T-helper 1 cell treated with Interleukin-12 subunit alpha and Interleukin-12 subunit beta and Interleukin-4 antibody, amounts not matched to agents 30 μg/mL and 1 μg/mL, for 36 hours (primary cell): ENCODE measurements around the gene C16orf74.

ENCODE experiments used
- H3K27ac Mint-ChIP-seq: one replicate; pipeline ENCODE4 v1.8.0; 2021; ENCODE audit warnings: mild to moderate bottlenecking, mixed read lengths
- H3K27me3 Mint-ChIP-seq: one replicate; pipeline ENCODE4 v1.8.0; 2021; ENCODE audit warnings: low read depth, mixed read lengths
- H3K36me3 Mint-ChIP-seq: one replicate; pipeline ENCODE4 v1.8.0; 2021; ENCODE audit warnings: low read depth, mixed read lengths
- H3K4me1 Mint-ChIP-seq: one replicate; pipeline ENCODE4 v1.8.0; 2021; ENCODE audit warnings: low read depth, mixed read lengths
- H3K4me3 Mint-ChIP-seq: one replicate; pipeline ENCODE4 v1.8.0; 2021; ENCODE audit warnings: mild to moderate bottlenecking, moderate library complexity, mixed read lengths
- H3K9me3 Mint-ChIP-seq: one replicate; pipeline ENCODE4 v1.8.0; 2021; ENCODE audit warnings: mixed read lengths

C16orf74 gene

GRCh38 chr16:85724126-85724879, 26.6 kb downstream of the C16orf74 start:
- Mint-ChIP-seq H3K4me3 (no peak overlapping the region), H3K27ac (no peak overlapping the region), H3K36me3 (no peaks in the 10 kb centered on the region), H3K4me1 (no peaks in the 10 kb centered on the region), H3K27me3 (no peaks in the 10 kb centered on the region), H3K9me3 (no peaks in the 10 kb centered on the region)

GRCh38 chr16:85722128-85722893, 28.6 kb downstream of the C16orf74 start:
- Mint-ChIP-seq H3K27me3 (no peaks in the 10 kb centered on the region), H3K27ac (no peak overlapping the region), H3K4me3 (no peak overlapping the region), H3K36me3 (no peaks in the 10 kb centered on the region), H3K4me1 (no peaks in the 10 kb centered on the region), H3K9me3 (no peaks in the 10 kb centered on the region)

GRCh38 chr16:85720302-85720637, 30.6 kb downstream of the C16orf74 start:
- Mint-ChIP-seq H3K27me3 (peaks cover 9% of the 10 kb centered on the region), H3K36me3 (no peaks in the 10 kb centered on the region), H3K4me1 (peaks cover 2% of the 10 kb centered on the region), H3K4me3 (no peak overlapping the region), H3K27ac (no peak overlapping the region), H3K9me3 (no peaks in the 10 kb centered on the region)

GRCh38 chr16:85719605-85720301, 31.1 kb downstream of the C16orf74 start:
- Mint-ChIP-seq H3K4me3 (no peak overlapping the region), H3K4me1 (peaks cover 3% of the 10 kb centered on the region)

GRCh38 chr16:85718682-85719081, 32.2 kb downstream of the C16orf74 start:
- peaks cover 10% of the 10 kb centered on the region for H3K27me3 Mint-ChIP-seq
- no peaks in the 10 kb centered on the region for H3K36me3 Mint-ChIP-seq
- no peaks in the 10 kb centered on the region for H3K9me3 Mint-ChIP-seq
- no peak overlapping the region for H3K27ac Mint-ChIP-seq
- no peak overlapping the region for H3K4me3 Mint-ChIP-seq
- H3K4me1 Mint-ChIP-seq: peaks cover 3% of the 10 kb centered on the region

More at GRCh38 chr16:85719605-85720301, 31.1 kb downstream of the C16orf74 start:
- H3K27me3 Mint-ChIP-seq: peaks cover 10% of the 10 kb centered on the region
- no peaks in the 10 kb centered on the region for H3K9me3 Mint-ChIP-seq
- H3K36me3 Mint-ChIP-seq: no peaks in the 10 kb centered on the region
- H3K27ac Mint-ChIP-seq: no peak overlapping the region

- Mint-ChIP-seq H3K4me3 (no peak overlapping the region), H3K36me3 (no peaks in the 10 kb centered on the region), H3K27me3 (peaks cover 10% of the 10 kb centered on the region), H3K27ac (no peak overlapping the region), H3K9me3 (no peaks in the 10 kb centered on the region), H3K4me1 (peaks cover 3% of the 10 kb centered on the region)
These were observed 32.8 kb downstream of the C16orf74 start for GRCh38 chr16:85718153-85718477.

- Mint-ChIP-seq H3K4me1 (peaks cover 3% of the 10 kb centered on the region), H3K36me3 (no peaks in the 10 kb centered on the region), H3K27ac (no peak overlapping the region), H3K4me3 (no peak overlapping the region), H3K27me3 (peaks cover 10% of the 10 kb centered on the region), H3K9me3 (no peaks in the 10 kb centered on the region)
These were observed 33.3 kb downstream of the C16orf74 start for GRCh38 chr16:85717393-85718152.

GRCh38 chr16:85716680-85717038, 34.2 kb downstream of the C16orf74 start:
- no peak overlapping the region for H3K4me3 Mint-ChIP-seq
- peaks cover 10% of the 10 kb centered on the region for H3K27me3 Mint-ChIP-seq
- H3K36me3 Mint-ChIP-seq: no peaks in the 10 kb centered on the region
- H3K27ac Mint-ChIP-seq: no peak overlapping the region
- H3K9me3 Mint-ChIP-seq: peaks cover 4% of the 10 kb centered on the region
- H3K4me1 Mint-ChIP-seq: peaks cover 3% of the 10 kb centered on the region

GRCh38 chr16:85716022-85716679, 34.7 kb downstream of the C16orf74 start:
- Mint-ChIP-seq H3K9me3 (peaks cover 4% of the 10 kb centered on the region), H3K36me3 (no peaks in the 10 kb centered on the region), H3K27ac (no peak overlapping the region), H3K4me1 (peaks cover 3% of the 10 kb centered on the region), H3K4me3 (no peak overlapping the region), H3K27me3 (peaks cover 10% of the 10 kb centered on the region)

GRCh38 chr16:85715169-85716021, 35.5 kb downstream of the C16orf74 start:
- peaks cover 10% of the 10 kb centered on the region for H3K27me3 Mint-ChIP-seq
- peaks cover 4% of the 10 kb centered on the region for H3K9me3 Mint-ChIP-seq
- peaks cover 3% of the 10 kb centered on the region for H3K4me1 Mint-ChIP-seq
- no peak overlapping the region for H3K4me3 Mint-ChIP-seq
- H3K36me3 Mint-ChIP-seq: no peaks in the 10 kb centered on the region
- no peak overlapping the region for H3K27ac Mint-ChIP-seq

- Mint-ChIP-seq H3K9me3 (peaks cover 4% of the 10 kb centered on the region), H3K36me3 (no peaks in the 10 kb centered on the region), H3K27ac (no peak overlapping the region), H3K4me1 (peaks cover 3% of the 10 kb centered on the region), H3K27me3 (peaks cover 10% of the 10 kb centered on the region), H3K4me3 (no peak overlapping the region)
These were observed 38.1 kb downstream of the C16orf74 start for GRCh38 chr16:85712801-85713200.

GRCh38 chr16:85711982-85712587, 38.8 kb downstream of the C16orf74 start:
- Mint-ChIP-seq H3K9me3 (peaks cover 4% of the 10 kb centered on the region), H3K4me3 (no peak overlapping the region), H3K36me3 (no peaks in the 10 kb centered on the region), H3K27ac (no peak overlapping the region), H3K4me1 (peaks cover 3% of the 10 kb centered on the region), H3K27me3 (peaks cover 10% of the 10 kb centered on the region)

GRCh38 chr16:85710732-85711131, 40.2 kb downstream of the C16orf74 start:
- Mint-ChIP-seq H3K27me3 (peaks cover 5% of the 10 kb centered on the region), H3K27ac (no peak overlapping the region), H3K4me1 (peaks cover 3% of the 10 kb centered on the region), H3K36me3 (no peaks in the 10 kb centered on the region), H3K9me3 (peaks cover 4% of the 10 kb centered on the region), H3K4me3 (no peak overlapping the region)
